ENCODE data around the gene PEX1.
"Not testable (repeated sequence)": the region's sequence is repeated elsewhere in the genome, so short reads cannot be mapped to it uniquely, and the experiment has no call there.

Gene PEX1

GRCh38 chr7:92468589-92468988 lies 59.7 kb downstream of the PEX1 start:
- not testable (repeated sequence) for H4K20me1 ChIP-seq (ENCODE audit: low read depth, low read length); H3K9me2 ChIP-seq (replicated peaks; ENCODE audit: insufficient read depth, low read length); H3F3A ChIP-seq (ENCODE audit: insufficient read depth); H3K9me3 ChIP-seq (ENCODE audit: insufficient read depth, low read length); H3K9ac ChIP-seq (ENCODE audit: low read length); H3K4me3 ChIP-seq (ENCODE audit: insufficient read depth, low read length, poor library complexity, severe bottlenecking); H3K27ac ChIP-seq (ENCODE audit: low read depth, low read length); H3K4me2 ChIP-seq (ENCODE audit: low read depth, low read length, poor library complexity, severe bottlenecking); H2AFZ ChIP-seq (ENCODE audit: low read depth, low read length, severe bottlenecking); H3K27me3 ChIP-seq (ENCODE audit: low read length); H3K36me3 ChIP-seq (ENCODE audit: low read length); H3K79me2 ChIP-seq (ENCODE audit: insufficient read depth, low read length)

GRCh38 chr7:92466682-92467081 lies 61.6 kb downstream of the PEX1 start:
- Histone ChIP-seq H3K27me3 (ENCODE audit: low read length) (no peaks in the 10 kb centered on the region), H3F3A (ENCODE audit: insufficient read depth) (no peaks in the 10 kb centered on the region), H3K9me3 (ENCODE audit: insufficient read depth, low read length) (no peaks in the 10 kb centered on the region), H3K27ac (ENCODE audit: low read depth, low read length) (no peak overlapping the region), H2AFZ (ENCODE audit: low read depth, low read length, severe bottlenecking) (no peak overlapping the region), H3K4me2 (ENCODE audit: low read depth, low read length, poor library complexity, severe bottlenecking) (no peak overlapping the region), H3K4me3 (ENCODE audit: insufficient read depth, low read length, poor library complexity, severe bottlenecking) (no peak overlapping the region), H3K9me2 (replicated peaks; ENCODE audit: insufficient read depth, low read length) (no peaks in the 10 kb centered on the region), H3K9ac (ENCODE audit: low read length) (no peak overlapping the region), H3K36me3 (ENCODE audit: low read length) (no peaks in the 10 kb centered on the region), H3K79me2 (ENCODE audit: insufficient read depth, low read length) (no peaks in the 10 kb centered on the region), H4K20me1 (ENCODE audit: low read depth, low read length) (no peaks in the 10 kb centered on the region)
- TF ChIP-seq CTCF (IDR thresholded peaks at IDR 0.05; ENCODE audit: insufficient read depth, low read length, poor library complexity, severe bottlenecking) (no peak), EZH2phosphoT487 (conservative IDR thresholded peaks at IDR 0.05; ENCODE audit: low read length) (no peak)

DNA sequence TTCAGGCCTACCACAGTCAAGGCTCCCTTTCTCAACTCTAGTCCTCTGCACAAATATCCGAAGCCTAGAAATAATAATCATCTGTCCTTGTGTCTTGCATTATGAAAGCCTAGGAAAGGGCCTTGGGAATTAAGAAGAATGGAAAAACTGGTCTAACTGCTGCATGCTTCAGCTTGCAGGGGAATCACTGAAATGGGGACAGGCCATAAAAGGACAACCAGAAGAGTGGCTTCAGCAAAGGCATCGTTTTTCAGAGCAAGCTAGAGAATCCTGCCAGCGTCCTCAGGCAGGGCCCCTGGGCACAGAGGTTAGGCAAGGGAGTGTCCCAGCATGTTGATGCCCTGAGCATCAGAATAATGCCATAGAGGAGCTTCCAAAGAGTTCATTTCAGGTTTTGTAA lies 63.8 kb downstream of the PEX1 start:
- H2AFZ ChIP-seq (ENCODE audit: low read depth, low read length, severe bottlenecking), result no peak overlapping the region
- no peak for TF ChIP-seq EZH2phosphoT487 (conservative IDR thresholded peaks at IDR 0.05; ENCODE audit: low read length)
- no peak for TF ChIP-seq CTCF (IDR thresholded peaks at IDR 0.05; ENCODE audit: insufficient read depth, low read length, poor library complexity, severe bottlenecking)
- H3K27ac ChIP-seq (ENCODE audit: low read depth, low read length), result no peak overlapping the region
- H3F3A ChIP-seq (ENCODE audit: insufficient read depth), result peaks cover 7% of the 10 kb centered on the region; the same call in 1 of the 2 replicates
- H3K9me2 ChIP-seq (replicated peaks; ENCODE audit: insufficient read depth, low read length), result no peaks in the 10 kb centered on the region
- no peaks in the 10 kb centered on the region for H3K36me3 ChIP-seq (ENCODE audit: low read length)
- H3K79me2 ChIP-seq (ENCODE audit: insufficient read depth, low read length), result no peaks in the 10 kb centered on the region
- H3K4me3 ChIP-seq (ENCODE audit: insufficient read depth, low read length, poor library complexity, severe bottlenecking), result no peak overlapping the region
- H3K27me3 ChIP-seq (ENCODE audit: low read length), result no peaks in the 10 kb centered on the region
- no peaks in the 10 kb centered on the region for H4K20me1 ChIP-seq (ENCODE audit: low read depth, low read length)
- H3K9ac ChIP-seq (ENCODE audit: low read length), result no peak overlapping the region
- no peaks in the 10 kb centered on the region for H3K9me3 ChIP-seq (ENCODE audit: insufficient read depth, low read length)
- no peak overlapping the region for H3K4me2 ChIP-seq (ENCODE audit: low read depth, low read length, poor library complexity, severe bottlenecking)

GRCh38 chr7:92462560-92462959 lies 65.8 kb downstream of the PEX1 start:
- no peaks in the 10 kb centered on the region for H4K20me1 ChIP-seq (ENCODE audit: low read depth, low read length)
- no peak overlapping the region for H3K27ac ChIP-seq (ENCODE audit: low read depth, low read length)
- no peaks in the 10 kb centered on the region for H3K27me3 ChIP-seq (ENCODE audit: low read length)
- H3K9me3 ChIP-seq (ENCODE audit: insufficient read depth, low read length), result no peaks in the 10 kb centered on the region
- no peak overlapping the region for H3K9ac ChIP-seq (ENCODE audit: low read length)
- H3K4me3 ChIP-seq (ENCODE audit: insufficient read depth, low read length, poor library complexity, severe bottlenecking), result no peak overlapping the region
- no peak overlapping the region for H3K4me2 ChIP-seq (ENCODE audit: low read depth, low read length, poor library complexity, severe bottlenecking)
- no peaks in the 10 kb centered on the region for H3K36me3 ChIP-seq (ENCODE audit: low read length)
- peaks cover 7% of the 10 kb centered on the region; the same call in 1 of the 2 replicates for H3F3A ChIP-seq (ENCODE audit: insufficient read depth)
- H2AFZ ChIP-seq (ENCODE audit: low read depth, low read length, severe bottlenecking), result no peak overlapping the region
- no peaks in the 10 kb centered on the region for H3K79me2 ChIP-seq (ENCODE audit: insufficient read depth, low read length)
- H3K9me2 ChIP-seq (replicated peaks; ENCODE audit: insufficient read depth, low read length), result no peaks in the 10 kb centered on the region
- no peak for TF ChIP-seq EZH2phosphoT487 (conservative IDR thresholded peaks at IDR 0.05; ENCODE audit: low read length)
- no peak for TF ChIP-seq CTCF (IDR thresholded peaks at IDR 0.05; ENCODE audit: insufficient read depth, low read length, poor library complexity, severe bottlenecking)
